Fibroblast of lung (primary cell): ENCODE data around the gene UNC13C.

ENCODE experiments used
- CTCF ChIP-seq, 2 donors: IDR thresholded peaks in 1 of 2; conservative IDR thresholded peaks in 1 of 2; 1 replicate in 1 of 2; 2 replicates in 1 of 2; pipeline ENCODE4 v1.5.1; 2011 to 2012; ENCODE audit warnings: low read length in 2 of 2, control low read depth in 1 of 2, inconsistent platforms in 1 of 2, low read depth in 1 of 2, mild to moderate bottlenecking in 1 of 2
- EZH2 ChIP-seq: IDR thresholded peaks from 2 replicates; pipeline ENCODE4 v1.5.1; 2012; ENCODE audit warnings: low read length, control low read depth, mild to moderate bottlenecking; ENCODE audit errors: missing control alignments

- no peak for TF ChIP-seq CTCF (conservative IDR thresholded peaks at IDR 0.05 in 1 of 2, IDR thresholded peaks at IDR 0.05 in 1 of 2; ENCODE audit: low read depth in 1 of 2, low read length in 2 of 2)
- no peak for TF ChIP-seq EZH2
Observed at GRCh38 chr15:54364961-54365360, 386.7 kb downstream of the UNC13C start.
